Measurements from ENCODE around the gene ANKRD13B. TPM values are rescaled to one million over a fixed set of nuclear protein-coding genes. Genes with fewer than 3 reads are reported as not detected.

ANKRD13B gene
- total and polyA plus RNA-seq, 9 donors, result 8.1 to 17.6 (median 13.8) TPM

DNA sequence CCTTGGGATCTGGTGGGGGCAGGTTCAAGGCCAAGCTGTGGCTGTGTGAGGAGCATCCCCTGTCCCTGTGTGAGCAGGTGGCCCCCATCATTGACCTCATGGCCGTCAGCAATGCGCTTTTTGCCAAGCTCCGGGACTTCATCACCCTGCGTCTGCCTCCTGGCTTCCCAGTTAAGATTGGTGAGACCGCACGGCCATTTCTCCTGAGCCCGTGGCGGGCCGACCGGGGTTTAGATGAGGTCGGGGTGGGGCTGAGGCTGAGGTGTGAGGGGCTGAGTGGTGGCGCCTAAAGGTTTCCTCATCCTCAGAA, 19.1 kb downstream of the ANKRD13B start:
- peaks cover 45% of the 10 kb centered on the region for H3K4me1 ChIP-seq (ENCODE audit: control insufficient read depth, insufficient read depth, low read length)
- H3K27ac ChIP-seq (ENCODE audit: low read length), result no peak overlapping the region
- no peak for DNase-seq
- H3K36me3 ChIP-seq (ENCODE audit: control insufficient read depth, insufficient read depth, low read length), result peaks cover 13% of the 10 kb centered on the region
- peaks cover 26% of the 10 kb centered on the region for H3K27me3 ChIP-seq (ENCODE audit: control insufficient read depth, insufficient read depth, low read length)
- H3K4me3 ChIP-seq (ENCODE audit: low read length), result no peak overlapping the region
- no peaks in the 10 kb centered on the region for H3K9me3 ChIP-seq (replicated peaks; ENCODE audit: control insufficient read depth, low read depth, low read length)
- 80% methylated on average over 2 of the region's 12 CpGs for WGBS (ENCODE audit: insufficient coverage)

DNA sequence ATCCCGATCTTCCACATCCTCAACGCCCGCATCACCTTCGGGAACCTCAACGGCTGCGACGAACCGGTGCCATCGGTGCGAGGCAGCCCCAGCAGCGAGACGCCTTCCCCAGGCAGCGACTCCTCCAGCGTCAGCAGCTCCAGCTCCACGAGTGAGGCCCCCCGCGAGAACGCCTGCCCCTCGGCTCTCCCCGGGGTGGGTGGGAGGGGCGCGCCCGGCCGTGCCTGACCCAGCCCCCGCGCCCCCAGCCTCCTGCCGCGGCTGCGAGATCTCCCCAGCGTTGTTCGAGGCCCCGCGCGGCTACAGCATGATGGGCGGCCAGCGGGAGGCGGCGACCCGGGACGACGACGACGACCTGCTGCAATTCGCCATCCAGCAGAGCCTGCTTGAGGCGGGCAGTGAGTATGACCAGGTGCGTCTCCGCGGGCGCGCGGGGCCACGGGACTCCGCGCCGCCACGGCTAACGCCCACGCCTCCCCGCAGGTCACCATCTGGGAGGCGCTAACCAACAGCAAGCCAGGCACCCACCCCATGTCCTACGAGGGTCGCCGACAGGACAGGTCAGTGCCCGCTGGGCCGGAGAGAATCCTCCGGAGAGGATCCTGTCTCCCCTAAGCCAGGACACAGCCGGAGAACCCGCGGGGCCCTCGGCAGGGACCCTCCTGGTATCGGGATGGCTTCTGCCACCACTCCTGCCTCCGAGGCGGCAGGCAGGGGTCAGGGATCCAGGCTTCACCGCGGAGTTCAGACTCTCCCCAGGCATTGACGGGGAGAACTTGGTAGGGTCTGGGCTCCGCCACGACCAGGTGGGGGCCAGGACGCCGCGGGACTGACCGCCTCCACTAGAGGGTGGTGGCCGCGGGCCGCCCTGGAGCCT, 19.7 kb downstream of the ANKRD13B start:
- H3K36me3 ChIP-seq (ENCODE audit: control insufficient read depth, insufficient read depth, low read length), result peaks cover 9% of the 10 kb centered on the region
- 27% methylated on average over 80 of the region's 85 CpGs for WGBS (ENCODE audit: insufficient coverage)
- no peak overlapping the region for H3K4me3 ChIP-seq (ENCODE audit: low read length)
- DNase-seq, result no peak
- H3K27me3 ChIP-seq (ENCODE audit: control insufficient read depth, insufficient read depth, low read length), result peaks cover 32% of the 10 kb centered on the region
- H3K9me3 ChIP-seq (replicated peaks; ENCODE audit: control insufficient read depth, low read depth, low read length), result no peaks in the 10 kb centered on the region
- H3K27ac ChIP-seq (ENCODE audit: low read length), result no peak overlapping the region
- H3K4me1 ChIP-seq (ENCODE audit: control insufficient read depth, insufficient read depth, low read length), result peaks cover 51% of the 10 kb centered on the region

GRCh38 chr17:29613352-29613837, 20.5 kb downstream of the ANKRD13B start:
- DNase-seq, result peak; percentile 96
- peaks cover 59% of the 10 kb centered on the region for H3K4me1 ChIP-seq (ENCODE audit: control insufficient read depth, insufficient read depth, low read length)
- peak overlapping the region; percentile 32 for H3K4me3 ChIP-seq (ENCODE audit: low read length)
- peaks cover 40% of the 10 kb centered on the region for H3K27me3 ChIP-seq (ENCODE audit: control insufficient read depth, insufficient read depth, low read length)
- no peaks in the 10 kb centered on the region for H3K9me3 ChIP-seq (replicated peaks; ENCODE audit: control insufficient read depth, low read depth, low read length)
- no peak overlapping the region for H3K27ac ChIP-seq (ENCODE audit: low read length)
- H3K36me3 ChIP-seq (ENCODE audit: control insufficient read depth, insufficient read depth, low read length), result peaks cover 6% of the 10 kb centered on the region
- under 1% methylated on average over 47 of the region's 50 CpGs for WGBS (ENCODE audit: insufficient coverage)

DNA sequence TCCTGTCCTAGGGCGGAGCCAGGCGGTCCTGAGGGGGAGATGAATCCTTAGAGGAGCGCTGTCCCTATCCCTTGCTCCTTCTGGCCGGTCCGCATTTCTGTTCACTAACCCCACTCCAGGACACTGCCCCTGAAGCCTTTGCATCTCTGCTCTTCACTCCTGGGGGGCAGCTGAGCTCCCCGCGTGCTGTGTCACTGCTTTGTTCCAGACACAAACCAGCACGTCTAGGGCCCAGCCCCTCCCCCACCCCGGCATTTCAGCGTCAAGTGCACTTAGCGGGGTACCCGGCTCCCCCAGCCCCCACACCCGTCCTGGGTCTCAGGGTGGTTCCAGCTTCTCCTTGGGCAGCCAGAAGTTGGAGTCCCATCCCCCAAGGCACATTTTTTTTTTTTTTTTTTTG, 20.9 kb downstream of the ANKRD13B start:
- H3K9me3 ChIP-seq (replicated peaks; ENCODE audit: control insufficient read depth, low read depth, low read length), result no peaks in the 10 kb centered on the region
- peaks cover 60% of the 10 kb centered on the region for H3K4me1 ChIP-seq (ENCODE audit: control insufficient read depth, insufficient read depth, low read length)
- peaks cover 3% of the 10 kb centered on the region for H3K36me3 ChIP-seq (ENCODE audit: control insufficient read depth, insufficient read depth, low read length)
- peaks cover 44% of the 10 kb centered on the region for H3K27me3 ChIP-seq (ENCODE audit: control insufficient read depth, insufficient read depth, low read length)
- WGBS (ENCODE audit: insufficient coverage), result 39% methylated on average over 9 of the region's 13 CpGs
- peak; percentile 37 for DNase-seq
- H3K27ac ChIP-seq (ENCODE audit: low read length), result no peak overlapping the region
- H3K4me3 ChIP-seq (ENCODE audit: low read length), result peak overlapping the region; percentile 32

DNA sequence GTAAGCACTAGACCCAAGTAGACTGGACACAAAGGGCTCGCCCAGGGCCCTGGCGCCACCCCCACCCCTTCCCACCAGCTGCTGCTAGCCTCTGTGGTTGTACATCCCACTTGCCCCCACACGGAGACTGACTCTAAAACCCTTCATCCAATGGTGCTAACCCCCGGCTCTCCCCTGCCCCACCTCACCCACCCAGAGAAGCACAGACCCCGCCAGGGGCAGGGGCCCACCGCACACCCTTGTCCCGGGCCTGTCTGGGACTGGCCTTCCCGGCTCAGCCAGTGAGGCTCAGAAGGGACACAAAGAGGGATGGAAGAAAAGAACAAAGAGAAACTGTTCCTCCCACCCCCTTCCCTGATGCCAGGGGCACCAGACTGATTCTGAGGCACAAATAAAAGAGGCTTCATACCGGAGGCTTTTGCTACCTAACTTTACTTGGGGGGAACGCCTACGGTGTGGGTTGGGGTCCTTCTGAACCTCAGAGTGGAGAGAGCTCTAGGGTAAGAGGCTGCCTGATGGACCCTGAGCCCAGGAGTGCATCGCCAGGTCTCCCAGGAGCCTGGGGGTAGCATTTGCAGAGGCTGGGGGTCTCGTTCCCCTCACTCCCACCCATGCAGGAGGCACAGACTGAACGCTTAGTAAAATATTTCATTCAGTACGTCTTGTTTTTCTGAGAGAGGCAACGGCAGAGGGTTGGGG, 21.6 kb downstream of the ANKRD13B start:
- WGBS (ENCODE audit: insufficient coverage), result 58% methylated on average over 7 of the region's 16 CpGs
- Histone ChIP-seq H3K36me3 (ENCODE audit: control insufficient read depth, insufficient read depth, low read length) (peaks cover 3% of the 10 kb centered on the region), H3K4me3 (ENCODE audit: low read length) (no peak overlapping the region), H3K9me3 (replicated peaks; ENCODE audit: control insufficient read depth, low read depth, low read length) (no peaks in the 10 kb centered on the region), H3K27me3 (ENCODE audit: control insufficient read depth, insufficient read depth, low read length) (peaks cover 51% of the 10 kb centered on the region), H3K27ac (ENCODE audit: low read length) (no peak overlapping the region), H3K4me1 (ENCODE audit: control insufficient read depth, insufficient read depth, low read length) (peaks cover 62% of the 10 kb centered on the region)
- peak; percentile 24 for DNase-seq

- DNase-seq, result peak; percentile 56
- WGBS (ENCODE audit: insufficient coverage), result 34% methylated on average over 4 of the region's 15 CpGs
- H3K4me1 ChIP-seq (ENCODE audit: control insufficient read depth, insufficient read depth, low read length), result peaks cover 68% of the 10 kb centered on the region
These were observed 22.1 kb downstream of the ANKRD13B start for GRCh38 chr17:29615048-29615385.

DNA sequence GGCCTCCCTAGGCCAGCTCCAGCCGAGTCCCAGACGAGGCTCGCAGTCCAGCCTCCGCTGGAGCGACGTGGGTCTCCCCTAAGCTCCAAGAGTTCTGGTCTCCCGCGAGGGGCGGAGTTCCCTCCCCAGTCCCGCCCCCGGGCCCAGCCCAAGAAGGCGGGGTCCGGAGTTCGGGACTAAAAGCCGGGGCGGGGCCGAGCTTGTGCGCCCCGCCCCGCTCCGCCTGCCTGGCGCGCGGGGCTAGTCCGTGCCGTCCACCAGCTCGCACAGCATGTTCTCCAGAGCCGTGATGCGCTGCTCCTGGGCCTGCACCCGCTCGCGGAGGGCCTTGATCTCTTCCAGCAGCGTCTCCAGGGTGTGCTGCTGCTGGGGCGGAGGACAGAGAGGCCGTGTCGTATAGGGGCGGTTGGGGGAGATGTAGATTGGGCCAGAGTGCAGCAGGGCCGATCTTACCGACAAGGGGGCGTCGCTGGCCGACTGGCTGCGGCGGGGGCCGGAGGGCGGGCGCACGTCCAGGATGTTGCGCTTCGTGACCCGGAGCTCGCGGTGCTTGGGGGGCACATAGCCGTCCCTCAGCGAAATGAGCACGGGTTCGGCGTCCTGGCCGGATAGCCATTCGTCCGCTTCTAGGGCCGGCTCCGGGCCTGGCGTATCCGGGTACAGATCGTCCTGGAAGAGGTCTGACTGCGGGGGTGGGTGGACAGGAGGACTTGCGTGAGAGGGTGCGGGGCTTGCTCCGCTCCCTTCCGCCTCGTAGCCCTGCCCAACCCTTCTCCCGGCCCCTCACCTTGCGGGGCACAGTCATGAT, 22.8 kb downstream of the ANKRD13B start:
- DNase-seq, result peak; percentile 95
- WGBS (ENCODE audit: insufficient coverage), result 1% methylated on average over 69 of the region's 74 CpGs
- Histone ChIP-seq H3K4me1 (ENCODE audit: control insufficient read depth, insufficient read depth, low read length) (peaks cover 74% of the 10 kb centered on the region), H3K4me3 (ENCODE audit: low read length) (peak overlapping the region; percentile 49), H3K27ac (ENCODE audit: low read length) (peak overlapping the region; percentile 42), H3K9me3 (replicated peaks; ENCODE audit: control insufficient read depth, low read depth, low read length) (no peaks in the 10 kb centered on the region), H3K36me3 (ENCODE audit: control insufficient read depth, insufficient read depth, low read length) (peaks cover 4% of the 10 kb centered on the region), H3K27me3 (ENCODE audit: control insufficient read depth, insufficient read depth, low read length) (peaks cover 52% of the 10 kb centered on the region)

More at GRCh38 chr17:29615048-29615385, 22.1 kb downstream of the ANKRD13B start:
- Histone ChIP-seq H3K9me3 (replicated peaks; ENCODE audit: control insufficient read depth, low read depth, low read length) (no peaks in the 10 kb centered on the region), H3K27ac (ENCODE audit: low read length) (peak overlapping the region; percentile 42), H3K4me3 (ENCODE audit: low read length) (peak overlapping the region; percentile 28), H3K36me3 (ENCODE audit: control insufficient read depth, insufficient read depth, low read length) (peaks cover under 1% of the 10 kb centered on the region), H3K27me3 (ENCODE audit: control insufficient read depth, insufficient read depth, low read length) (peaks cover 52% of the 10 kb centered on the region)

- 16% methylated on average over 27 of the region's 32 CpGs for WGBS (ENCODE audit: insufficient coverage)
- no peaks in the 10 kb centered on the region for H3K9me3 ChIP-seq (replicated peaks; ENCODE audit: control insufficient read depth, low read depth, low read length)
- peaks cover 82% of the 10 kb centered on the region for H3K4me1 ChIP-seq (ENCODE audit: control insufficient read depth, insufficient read depth, low read length)
- H3K4me3 ChIP-seq (ENCODE audit: low read length), result peak overlapping the region; percentile 49
- peaks cover 52% of the 10 kb centered on the region for H3K27me3 ChIP-seq (ENCODE audit: control insufficient read depth, insufficient read depth, low read length)
- no peak overlapping the region for H3K27ac ChIP-seq (ENCODE audit: low read length)
- no peak for DNase-seq
- peaks cover 4% of the 10 kb centered on the region for H3K36me3 ChIP-seq (ENCODE audit: control insufficient read depth, insufficient read depth, low read length)
These were observed 23.5 kb downstream of the ANKRD13B start for GRCh38 chr17:29616300-29617048.

- Histone ChIP-seq H3K27ac (ENCODE audit: low read length) (no peak overlapping the region), H3K4me1 (ENCODE audit: control insufficient read depth, insufficient read depth, low read length) (peaks cover 88% of the 10 kb centered on the region), H3K9me3 (replicated peaks; ENCODE audit: control insufficient read depth, low read depth, low read length) (no peaks in the 10 kb centered on the region), H3K27me3 (ENCODE audit: control insufficient read depth, insufficient read depth, low read length) (peaks cover 52% of the 10 kb centered on the region), H3K36me3 (ENCODE audit: control insufficient read depth, insufficient read depth, low read length) (peaks cover 4% of the 10 kb centered on the region), H3K4me3 (ENCODE audit: low read length) (peak overlapping the region; percentile 24)
- WGBS (ENCODE audit: insufficient coverage), result under 1% methylated on average over 15 of the region's 16 CpGs
- peak; percentile 67 for DNase-seq
These were observed 24.2 kb downstream of the ANKRD13B start for GRCh38 chr17:29617125-29617480.

All from muscle of leg (tissue), 11 donors.